KMS-11 (cell line): ENCODE results near the gene FFAR4.

Experiments used
- H2AFZ ChIP-seq: fragments of 200-600 bp; sonication (generic); 2 replicates; pipeline ENCODE4 v1.6.1; 2016; ENCODE audit warnings: antibody characterized with exemption, mixed run types, low read depth
- H3K27ac ChIP-seq: fragments of 200-600 bp; sonication (generic); 2 replicates; pipeline ENCODE4 v1.6.1; 2016; ENCODE audit warnings: mild to moderate bottlenecking, mixed run types
- H3K27me3 ChIP-seq: fragments of 200-600 bp; sonication (generic); 2 replicates; pipeline ENCODE4 v1.6.1; 2017; ENCODE audit warnings: mild to moderate bottlenecking, low read depth, mixed run types, moderate library complexity; ENCODE audit not compliant: insufficient read depth
- H3K36me3 ChIP-seq: fragments of 200-600 bp; sonication (generic); 2 replicates; pipeline ENCODE4 v1.6.1; 2017; ENCODE audit warnings: mild to moderate bottlenecking, mixed run types; ENCODE audit not compliant: insufficient read depth
- H3K4me1 ChIP-seq: fragments of 200-600 bp; sonication (generic); 2 replicates; pipeline ENCODE4 v1.6.1; 2016; ENCODE audit warnings: mild to moderate bottlenecking, low read depth, mixed run types; ENCODE audit not compliant: poor library complexity, severe bottlenecking
- H3K4me2 ChIP-seq: fragments of 200-600 bp; sonication (generic); 2 replicates; pipeline ENCODE4 v1.7.0; 2016; ENCODE audit warnings: mild to moderate bottlenecking, mixed run types
- H3K4me3 ChIP-seq: fragments of 200-600 bp; sonication (generic); IDR thresholded peaks from 2 replicates; pipeline ENCODE4 v1.6.1; 2017; ENCODE audit warnings: low read depth, low read length, mixed read lengths; ENCODE audit not compliant: insufficient read depth
- H3K79me2 ChIP-seq: fragments of 200-600 bp; sonication (generic); 2 replicates; pipeline ENCODE4 v1.6.1; 2016; ENCODE audit warnings: low read depth, mixed run types; ENCODE audit not compliant: insufficient read depth
- H3K9ac ChIP-seq: fragments of 200-600 bp; sonication (generic); 2 replicates; pipeline ENCODE4 v1.6.1; 2016; ENCODE audit warnings: mild to moderate bottlenecking, mixed run types
- H4K20me1 ChIP-seq: fragments of 200-600 bp; sonication (generic); 2 replicates; pipeline ENCODE4 v1.6.1; 2016; ENCODE audit warnings: mild to moderate bottlenecking, mixed run types; ENCODE audit not compliant: insufficient read depth
- TF ChIP-seq, protein P1 (sequence below): fragments of 200-600 bp; sonication (generic); conservative IDR thresholded peaks from 2 replicates; pipeline ENCODE4 v1.6.1; 2017; ENCODE audit warnings: low read depth, mild to moderate bottlenecking, antibody characterized with exemption, low read length, moderate library complexity, mixed read lengths

Gene FFAR4

DNA sequence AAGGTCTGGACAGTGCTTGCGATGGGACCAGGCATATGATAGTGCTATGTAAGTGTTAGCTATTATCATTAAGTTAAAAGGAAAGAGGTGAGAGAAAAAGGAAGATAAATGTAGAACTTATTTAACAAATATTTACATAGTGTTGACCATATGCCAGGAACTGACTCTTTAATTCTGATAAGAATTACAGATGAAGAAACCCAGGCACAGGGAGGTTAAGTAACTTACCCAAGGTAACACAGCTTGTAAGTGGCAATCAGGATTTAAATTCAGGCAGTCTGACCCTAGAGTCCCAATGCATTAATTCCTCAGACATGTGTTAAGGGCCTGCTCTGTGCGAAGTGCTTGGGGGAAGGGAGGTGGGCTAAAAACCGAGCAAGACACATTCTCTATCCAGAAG, 11.1 kb downstream of the FFAR4 start:
- H3K27ac ChIP-seq: no peak overlapping the region
- no peak overlapping the region for H3K4me3 ChIP-seq
- no peaks in the 10 kb centered on the region for H3K27me3 ChIP-seq
- H4K20me1 ChIP-seq: no peaks in the 10 kb centered on the region
- no peaks in the 10 kb centered on the region for H3K4me1 ChIP-seq
- H3K4me2 ChIP-seq: no peak overlapping the region
- TF ChIP-seq, protein P1, sequence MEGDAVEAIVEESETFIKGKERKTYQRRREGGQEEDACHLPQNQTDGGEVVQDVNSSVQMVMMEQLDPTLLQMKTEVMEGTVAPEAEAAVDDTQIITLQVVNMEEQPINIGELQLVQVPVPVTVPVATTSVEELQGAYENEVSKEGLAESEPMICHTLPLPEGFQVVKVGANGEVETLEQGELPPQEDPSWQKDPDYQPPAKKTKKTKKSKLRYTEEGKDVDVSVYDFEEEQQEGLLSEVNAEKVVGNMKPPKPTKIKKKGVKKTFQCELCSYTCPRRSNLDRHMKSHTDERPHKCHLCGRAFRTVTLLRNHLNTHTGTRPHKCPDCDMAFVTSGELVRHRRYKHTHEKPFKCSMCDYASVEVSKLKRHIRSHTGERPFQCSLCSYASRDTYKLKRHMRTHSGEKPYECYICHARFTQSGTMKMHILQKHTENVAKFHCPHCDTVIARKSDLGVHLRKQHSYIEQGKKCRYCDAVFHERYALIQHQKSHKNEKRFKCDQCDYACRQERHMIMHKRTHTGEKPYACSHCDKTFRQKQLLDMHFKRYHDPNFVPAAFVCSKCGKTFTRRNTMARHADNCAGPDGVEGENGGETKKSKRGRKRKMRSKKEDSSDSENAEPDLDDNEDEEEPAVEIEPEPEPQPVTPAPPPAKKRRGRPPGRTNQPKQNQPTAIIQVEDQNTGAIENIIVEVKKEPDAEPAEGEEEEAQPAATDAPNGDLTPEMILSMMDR: no peak
- no peaks in the 10 kb centered on the region for H3K79me2 ChIP-seq
- no peak overlapping the region for H3K9ac ChIP-seq
- no peak overlapping the region for H2AFZ ChIP-seq
- no peaks in the 10 kb centered on the region for H3K36me3 ChIP-seq

DNA sequence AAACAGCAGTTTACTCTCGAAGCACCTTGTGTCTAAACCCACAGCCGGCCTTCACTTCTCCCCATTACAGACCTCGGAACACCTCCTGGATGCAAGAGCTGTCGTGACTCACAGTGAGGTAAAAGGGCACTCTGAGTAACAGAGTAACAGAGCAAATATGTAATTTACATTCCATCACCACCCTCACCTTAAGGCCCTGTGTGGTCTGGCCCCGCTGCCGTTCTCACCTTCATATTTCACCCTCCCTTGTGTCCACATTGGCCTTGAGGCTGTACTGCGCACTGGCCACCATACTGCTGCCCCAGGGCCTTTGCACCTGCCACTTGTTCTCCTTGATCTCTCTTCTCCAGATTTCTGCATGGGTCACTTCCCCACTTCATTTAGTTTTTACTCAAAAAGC, 12.6 kb downstream of the FFAR4 start:
- no peaks in the 10 kb centered on the region for H3K4me1 ChIP-seq
- no peak overlapping the region for H3K4me2 ChIP-seq
- H3K27me3 ChIP-seq: no peaks in the 10 kb centered on the region
- H3K79me2 ChIP-seq: no peaks in the 10 kb centered on the region
- no peak overlapping the region for H3K9ac ChIP-seq
- no peak overlapping the region for H3K27ac ChIP-seq
- no peak overlapping the region for H3K4me3 ChIP-seq
- TF ChIP-seq, protein P1: no peak
- no peaks in the 10 kb centered on the region for H3K36me3 ChIP-seq
- no peaks in the 10 kb centered on the region for H4K20me1 ChIP-seq
- no peak overlapping the region for H2AFZ ChIP-seq

DNA sequence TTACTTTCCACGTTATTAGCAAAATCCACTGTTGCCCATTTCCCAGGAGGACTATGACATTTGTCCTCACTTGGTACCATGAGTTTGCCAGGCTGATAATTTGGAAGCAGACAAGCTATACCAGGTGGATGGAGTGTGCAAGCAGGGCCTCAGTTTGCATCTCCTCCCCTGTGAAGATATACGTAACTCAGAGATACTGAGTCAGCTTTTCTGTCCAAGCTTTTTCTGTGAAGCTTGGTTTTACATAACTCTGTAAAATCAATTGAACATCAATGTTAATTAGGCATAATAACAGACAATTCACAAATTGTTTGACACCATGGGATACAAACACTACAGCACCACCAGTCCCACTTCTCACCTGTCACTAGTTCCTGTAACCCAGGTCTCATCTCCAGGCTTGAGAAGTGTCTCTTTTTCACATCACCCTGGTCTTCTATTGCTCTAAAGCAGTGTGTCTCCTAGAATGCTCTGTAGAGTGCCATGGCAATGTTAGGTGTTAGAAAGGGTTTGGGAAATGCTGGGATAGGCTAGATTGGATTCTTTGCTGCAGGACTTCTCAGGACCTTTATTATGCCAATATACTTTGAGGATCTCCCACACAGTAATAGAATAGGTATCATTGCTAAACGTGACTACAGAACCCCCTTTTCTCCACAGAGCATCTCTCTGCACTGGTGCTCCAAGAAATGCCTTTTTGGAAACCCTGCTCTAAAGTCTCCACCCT, 13.7 kb downstream of the FFAR4 start:
- Histone ChIP-seq H3K4me3 (no peak overlapping the region), H3K27me3 (no peaks in the 10 kb centered on the region), H3K4me1 (no peaks in the 10 kb centered on the region), H3K27ac (no peak overlapping the region), H4K20me1 (no peaks in the 10 kb centered on the region), H3K79me2 (no peaks in the 10 kb centered on the region), H3K9ac (no peak overlapping the region), H2AFZ (no peak overlapping the region), H3K4me2 (no peak overlapping the region), H3K36me3 (no peaks in the 10 kb centered on the region)
- TF ChIP-seq, protein P1: no peak

DNA sequence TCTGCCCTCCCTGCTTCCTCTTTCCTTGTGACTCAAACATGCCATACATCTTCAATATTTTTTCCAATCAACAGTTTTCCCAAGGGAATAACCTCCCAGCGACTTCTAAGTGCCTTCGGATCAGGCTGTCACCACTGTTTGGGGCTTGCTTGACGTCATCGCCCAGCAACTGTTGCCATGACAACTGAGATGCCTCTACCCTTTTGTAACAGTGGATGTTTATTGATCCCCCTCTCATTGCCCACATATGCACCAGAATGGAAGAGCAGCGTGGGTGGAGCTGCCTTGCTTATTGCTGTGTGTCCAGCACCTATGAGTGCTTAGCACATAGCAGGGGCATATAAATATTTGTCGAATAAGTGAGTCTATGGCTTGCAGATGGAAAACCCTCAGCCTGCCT, 14.4 kb downstream of the FFAR4 start:
- H3K79me2 ChIP-seq: no peaks in the 10 kb centered on the region
- H3K4me3 ChIP-seq: no peak overlapping the region
- H3K4me1 ChIP-seq: no peaks in the 10 kb centered on the region
- H3K27ac ChIP-seq: no peak overlapping the region
- H3K9ac ChIP-seq: no peak overlapping the region
- H3K4me2 ChIP-seq: no peak overlapping the region
- TF ChIP-seq, protein P1: no peak
- H2AFZ ChIP-seq: no peak overlapping the region
- H3K27me3 ChIP-seq: no peaks in the 10 kb centered on the region
- H4K20me1 ChIP-seq: no peaks in the 10 kb centered on the region
- H3K36me3 ChIP-seq: no peaks in the 10 kb centered on the region
